GM12873 (cell line): Measurements from ENCODE around the gene VSNL1.

ENCODE experiments used
- CTCF ChIP-seq: IDR thresholded peaks from 2 replicates; pipeline ENCODE4 v1.5.1; 2012; ENCODE audit warnings: low read depth, mild to moderate bottlenecking, moderate library complexity, low read length, control low read depth; ENCODE audit not compliant: insufficient read depth; ENCODE audit errors: missing control alignments

Gene VSNL1

GRCh38 chr2:17604050-17604449, 63.6 kb downstream of the VSNL1 start:
- no peak for TF ChIP-seq CTCF

DNA sequence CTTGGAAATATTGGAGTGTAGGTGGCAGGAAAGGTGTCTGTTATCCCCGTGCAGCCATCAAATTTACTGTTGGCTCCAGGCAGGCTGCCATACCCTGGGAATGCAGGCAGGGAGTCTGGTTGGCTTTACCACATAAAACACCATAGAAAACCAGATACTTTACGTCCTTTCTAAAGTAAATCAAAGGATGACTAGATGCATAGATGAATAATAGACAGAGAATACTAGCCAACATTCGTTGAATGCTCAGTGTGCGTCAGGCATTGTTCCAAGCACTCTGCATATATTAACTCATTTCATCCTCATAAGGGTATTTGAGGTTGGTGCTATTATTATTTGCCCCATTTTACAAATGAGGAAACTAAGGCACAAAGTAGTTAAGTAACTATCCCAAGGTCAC, 65.2 kb downstream of the VSNL1 start:
- TF ChIP-seq CTCF = no peak

DNA sequence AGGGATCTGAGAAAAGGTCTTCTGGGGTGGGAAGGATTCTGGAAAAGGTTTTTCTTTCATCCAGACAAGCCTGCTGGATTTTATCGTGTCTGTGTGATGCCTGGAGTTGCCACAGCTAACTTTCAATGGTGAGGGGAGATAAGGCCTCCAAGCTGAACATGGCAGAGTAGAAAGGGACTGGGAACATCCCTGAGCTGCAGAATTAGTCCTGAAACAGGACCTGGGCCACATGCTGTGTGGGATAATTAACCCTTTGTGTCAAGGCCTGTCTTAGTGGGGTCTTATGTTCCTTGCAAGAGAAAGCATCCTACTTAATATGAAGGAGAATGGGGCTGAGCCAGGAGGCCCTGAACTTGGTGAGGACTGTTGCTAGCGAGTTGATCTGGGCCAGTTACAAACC, 66.4 kb downstream of the VSNL1 start:
- no peak for TF ChIP-seq CTCF

GRCh38 chr2:17607379-17607778, 66.9 kb downstream of the VSNL1 start:
- no peak for TF ChIP-seq CTCF

- TF ChIP-seq CTCF = no peak
These were observed 67.8 kb downstream of the VSNL1 start for GRCh38 chr2:17608251-17608650.

DNA sequence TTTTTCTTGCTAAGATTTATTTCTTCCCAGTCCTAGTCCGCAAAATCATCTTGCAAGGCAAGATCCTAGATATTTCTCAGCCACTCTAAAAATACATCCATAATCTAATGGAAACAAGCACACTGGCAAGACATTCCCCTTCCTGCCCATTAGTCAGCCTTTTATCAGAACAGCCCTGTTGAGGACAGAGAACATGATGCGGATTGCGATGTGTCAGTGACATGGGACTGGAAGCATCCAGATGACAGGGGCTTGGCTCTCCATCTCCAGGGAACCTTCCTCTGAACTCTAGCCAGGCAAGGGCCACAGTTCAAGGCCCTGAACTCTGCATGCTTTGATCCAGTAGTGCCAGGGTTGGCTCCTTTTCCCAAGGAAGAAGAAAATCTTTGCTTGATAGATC, 70.0 kb downstream of the VSNL1 start:
- no peak for TF ChIP-seq CTCF

- TF ChIP-seq CTCF = no peak
These were observed 70.5 kb downstream of the VSNL1 start for GRCh38 chr2:17611036-17611435.
